Erythroblast (primary cell): Measurements from ENCODE around the gene NCKAP1.

Source experiments
- GATA1 ChIP-seq: IDR thresholded peaks from 2 replicates; pipeline ENCODE4 v1.6.1; 2011; ENCODE audit warnings: low read depth, mild to moderate bottlenecking, control low read depth, low read length, moderate library complexity
- POLR2A ChIP-seq: IDR thresholded peaks from 2 replicates; pipeline ENCODE4 v1.6.1; 2011; ENCODE audit warnings: mild to moderate bottlenecking, low read length

GRCh38 chr2:182973441-182974352 lies 64.6 kb downstream of the NCKAP1 start:
- TF ChIP-seq POLR2A: no peak
- TF ChIP-seq GATA1: no peak
